H9 (cell line): ENCODE measurements around the gene DUS4L. TPM values are rescaled to one million over a fixed set of nuclear protein-coding genes. Genes with fewer than 3 reads are reported as not detected.

Experiments
- DNase-seq: peaks from one replicate; pipeline ENCODE4 v3.0.0-alpha.2; 2017
- H2AFZ ChIP-seq: one replicate; pipeline ENCODE4 v1.6.1; 2013; ENCODE audit warnings: mild to moderate bottlenecking, low read length, control low read depth, moderate library complexity
- H2AK5ac ChIP-seq: 2 replicates; pipeline ENCODE4 v1.6.1; 2013; ENCODE audit warnings: low read length, control low read depth, mixed read lengths; ENCODE audit not compliant: insufficient read length
- H2BK120ac ChIP-seq: one replicate; pipeline ENCODE4 v1.6.1; 2013; ENCODE audit warnings: low read depth, mild to moderate bottlenecking, low read length, control low read depth, inconsistent platforms; ENCODE audit not compliant: poor library complexity, severe bottlenecking
- H2BK12ac ChIP-seq: 2 replicates; pipeline ENCODE4 v1.6.1; 2013; ENCODE audit warnings: low read length, control low read depth, mixed read lengths, low read depth; ENCODE audit not compliant: insufficient read length
- H2BK15ac ChIP-seq: 2 replicates; pipeline ENCODE4 v1.6.1; 2013; ENCODE audit warnings: low read depth, low read length, control low read depth
- H2BK20ac ChIP-seq: one replicate; pipeline ENCODE4 v1.6.1; 2013; ENCODE audit warnings: low read depth, mild to moderate bottlenecking, low read length, control low read depth, inconsistent platforms; ENCODE audit not compliant: poor library complexity, severe bottlenecking
- H2BK5ac ChIP-seq: 2 replicates; pipeline ENCODE4 v1.6.1; 2013; ENCODE audit warnings: low read length, control low read depth, mixed read lengths; ENCODE audit not compliant: insufficient read length
- H3K14ac ChIP-seq: 2 replicates; pipeline ENCODE4 v1.6.1; 2013; ENCODE audit warnings: low read length, control low read depth; ENCODE audit not compliant: insufficient read depth
- H3K18ac ChIP-seq: 2 replicates; pipeline ENCODE4 v1.6.1; 2013; ENCODE audit warnings: low read depth, mild to moderate bottlenecking, mixed read lengths, low read length, control low read depth; ENCODE audit not compliant: insufficient read length
- H3K23ac ChIP-seq: 2 replicates; pipeline ENCODE4 v1.6.1; 2013; ENCODE audit warnings: low read length, control low read depth, mixed read lengths, low read depth; ENCODE audit not compliant: insufficient read length
- H3K23me2 ChIP-seq: 2 replicates; pipeline ENCODE4 v1.6.1; 2013; ENCODE audit warnings: low read depth, mild to moderate bottlenecking, mixed read lengths, low read length, control low read depth; ENCODE audit not compliant: insufficient read length, poor library complexity, severe bottlenecking
- H3K27ac ChIP-seq: 2 replicates; pipeline ENCODE4 v1.5.1; 2013; ENCODE audit warnings: low read length, control low read depth, mixed read lengths, low read depth; ENCODE audit not compliant: insufficient read length
- H3K27me3 ChIP-seq: 2 replicates; pipeline ENCODE4 v1.6.1; 2013; ENCODE audit warnings: low read length, control low read depth, inconsistent platforms; ENCODE audit not compliant: insufficient read depth
- H3K4ac ChIP-seq: 2 replicates; pipeline ENCODE4 v1.6.1; 2013; ENCODE audit warnings: low read depth, mild to moderate bottlenecking, control low read depth, inconsistent platforms, low read length, moderate library complexity
- H3K4me1 ChIP-seq: 2 replicates; pipeline ENCODE4 v1.6.1; 2013; ENCODE audit warnings: low read length, control low read depth, inconsistent platforms; ENCODE audit not compliant: insufficient read depth
- H3K4me2 ChIP-seq: 2 replicates; pipeline ENCODE4 v1.6.1; 2013; ENCODE audit warnings: low read length, control low read depth, mixed read lengths; ENCODE audit not compliant: insufficient read length, insufficient read depth
- H3K56ac ChIP-seq: 2 replicates; pipeline ENCODE4 v1.6.1; 2013; ENCODE audit warnings: low read depth, mild to moderate bottlenecking, mixed read lengths, low read length, control low read depth; ENCODE audit not compliant: insufficient read length
- H3K79me1 ChIP-seq: 2 replicates; pipeline ENCODE4 v1.6.1; 2013; ENCODE audit warnings: low read depth, mild to moderate bottlenecking, moderate library complexity, low read length, control low read depth, inconsistent platforms; ENCODE audit not compliant: insufficient read depth, poor library complexity, severe bottlenecking
- H3K79me2 ChIP-seq: 2 replicates; pipeline ENCODE4 v1.6.1; 2013; ENCODE audit warnings: low read length, control low read depth, inconsistent platforms; ENCODE audit not compliant: insufficient read depth
- H3K9ac ChIP-seq: 2 replicates; pipeline ENCODE4 v1.6.1; 2013; ENCODE audit warnings: low read length, control low read depth, mixed read lengths; ENCODE audit not compliant: insufficient read length; ENCODE audit errors: extremely low read depth
- H3K9me3 ChIP-seq: one replicate; pipeline ENCODE4 v1.6.1; 2013; ENCODE audit warnings: low read depth, low read length, inconsistent platforms; ENCODE audit not compliant: control insufficient read depth
- H3T11ph ChIP-seq: one replicate; pipeline ENCODE4 v1.6.1; 2013; ENCODE audit warnings: mild to moderate bottlenecking, low read length, control low read depth, inconsistent platforms
- H4K20me1 ChIP-seq: one replicate; pipeline ENCODE4 v1.6.1; 2013; ENCODE audit not compliant: control insufficient read depth, insufficient read length, insufficient read depth
- H4K5ac ChIP-seq: 2 replicates; pipeline ENCODE4 v1.6.1; 2013; ENCODE audit warnings: low read depth, mild to moderate bottlenecking, mixed read lengths, low read length, control low read depth; ENCODE audit not compliant: insufficient read length
- H4K8ac ChIP-seq: replicated peaks from 2 replicates; pipeline ENCODE4 v1.6.1; 2013; ENCODE audit warnings: low read length, control low read depth, mixed read lengths, low read depth; ENCODE audit not compliant: insufficient read length
- H4K91ac ChIP-seq: 2 replicates; pipeline ENCODE4 v1.6.1; 2013; ENCODE audit warnings: low read depth, mild to moderate bottlenecking, moderate library complexity, mixed read lengths, low read length, control low read depth; ENCODE audit not compliant: insufficient read length
- H3K27ac Mint-ChIP-seq, 3 experiments: 2 replicates in 2 of 3; 3 replicates in 1 of 3; pipeline ENCODE4 v1.8.0; 2020 to 2021; ENCODE audit warnings: mixed read lengths in 3 of 3, mild to moderate bottlenecking in 1 of 3, moderate library complexity in 1 of 3
- H3K27me3 Mint-ChIP-seq: 2 replicates; pipeline ENCODE4 v1.8.0; 2021; ENCODE audit warnings: low read depth, mild to moderate bottlenecking, moderate library complexity, mixed read lengths
- H3K36me3 Mint-ChIP-seq, 3 experiments: 2 replicates in 2 of 3; 3 replicates in 1 of 3; pipeline ENCODE4 v1.8.0; 2020 to 2021; ENCODE audit warnings: low read depth in 3 of 3, mixed read lengths in 3 of 3; ENCODE audit not compliant: insufficient read depth in 1 of 3
- H3K4me1 Mint-ChIP-seq, 2 experiments: 2 replicates each; pipeline ENCODE4 v1.8.0; 2020; ENCODE audit warnings: mixed read lengths in 2 of 2
- H3K4me3 Mint-ChIP-seq, 2 experiments: 2 replicates in 1 of 2; 3 replicates in 1 of 2; pipeline ENCODE4 v1.8.0; 2020 to 2021; ENCODE audit warnings: mild to moderate bottlenecking in 2 of 2, mixed read lengths in 2 of 2, moderate library complexity in 1 of 2
- H3K9me3 Mint-ChIP-seq, 2 experiments: 2 replicates in 1 of 2; 3 replicates in 1 of 2; pipeline ENCODE4 v1.8.0; 2020; ENCODE audit warnings: mild to moderate bottlenecking in 2 of 2, mixed read lengths in 2 of 2, moderate library complexity in 1 of 2
- CTCF ChIP-seq: fragments of 200-600 bp; sonication (generic); conservative IDR thresholded peaks from 3 replicates; pipeline ENCODE4 v1.8.0; 2021; ENCODE audit warnings: antibody characterized with exemption, mild to moderate bottlenecking
- WGBS: extraction: QIAGEN DNeasy Blood & Tissue Kit; methylation state at CpG from one replicate; pipeline ENCODE4 v1.1.7; 2013; ENCODE audit warnings: missing lambda C conversion rate, low lambda C conversion rate, mixed read lengths; ENCODE audit not compliant: insufficient read length; ENCODE audit errors: extremely low coverage; 5-methylcytosine and 5-hydroxymethylcytosine counted together
- total RNA-seq: library from RNA; stranded (reverse); gene quantifications from 2 replicates; pipeline ENCODE4 v1.2.1, GENCODE V29; 2021

The DUS4L gene
- total RNA-seq, 1 experiment from 2014 or later = 10.8 TPM

- no peak overlapping the region for H3K4me2 ChIP-seq
- H3K27ac ChIP-seq = no peak overlapping the region
- WGBS = no CpG with 5 or more reads among the region's 5 CpGs
- H3K79me2 ChIP-seq = no peaks in the 10 kb centered on the region
- Mint-ChIP-seq H3K27me3 (no peaks in the 10 kb centered on the region), H3K4me3 (peak overlapping the region in 1 of 2 experiments; percentile 89; a peak in 2 of 5 replicates), H3K27ac (0 out of 7 replicates have a peak overlapping the region, but pooled peaks of 1 of the 3 experiments have one; percentile 57), H3K9me3 (no peaks in the 10 kb centered on the region), H3K4me1 (no peaks in the 10 kb centered on the region), H3K36me3 (peaks cover 0 to 10% (median 1%) of the 10 kb centered on the region in 3 experiments; a peak in 5 of 7 replicates)
- H2BK20ac ChIP-seq = no peak overlapping the region
- H3K18ac ChIP-seq = no peak overlapping the region
- no peaks in the 10 kb centered on the region for H3K27me3 ChIP-seq
- no peak for TF ChIP-seq CTCF
- no peak overlapping the region for H3T11ph ChIP-seq
- no peak overlapping the region for H3K56ac ChIP-seq
- no peaks in the 10 kb centered on the region for H3K79me1 ChIP-seq
- H3K14ac ChIP-seq = no peak overlapping the region
- no peak for DNase-seq
- peaks cover 4% of the 10 kb centered on the region for H3K23me2 ChIP-seq
- no peak overlapping the region for H2BK120ac ChIP-seq
- no peak overlapping the region for H2AFZ ChIP-seq
- H2AK5ac ChIP-seq = no peak overlapping the region
- H3K4ac ChIP-seq = no peak overlapping the region
- H2BK15ac ChIP-seq = no peak overlapping the region
- H4K8ac ChIP-seq = no peak overlapping the region
- H3K23ac ChIP-seq = no peak overlapping the region
- H4K5ac ChIP-seq = no peak overlapping the region
- no peak overlapping the region for H3K9ac ChIP-seq
- no peaks in the 10 kb centered on the region for H3K4me1 ChIP-seq
- no peaks in the 10 kb centered on the region for H3K9me3 ChIP-seq
- no peaks in the 10 kb centered on the region for H4K20me1 ChIP-seq
- H2BK12ac ChIP-seq = no peak overlapping the region
- no peak overlapping the region for H4K91ac ChIP-seq
- no peak overlapping the region for H2BK5ac ChIP-seq
Measured at GRCh38 chr7:107581387-107582013, 17.7 kb downstream of the DUS4L start.
